NCI-H187 (cell line): ENCODE data around the gene MED15.
"Not testable (repeated sequence)": the region's sequence is repeated elsewhere in the genome, so short reads cannot be mapped to it uniquely, and the experiment has no call there.

Experiments used
- DNase-seq, 2 experiments: peaks; one replicate each; lab custom pipeline; 2025; lab: John Stamatoyannopoulos, UW

MED15 gene

GRCh38 chr22:20531404-20532201 lies 24.2 kb downstream of the MED15 start:
- DNase-seq = peak in 1 of 2 experiments; percentile 18

- DNase-seq = no peak
These were observed 25.0 kb downstream of the MED15 start for GRCh38 chr22:20532256-20532993.

- no peak for DNase-seq
These were observed 25.9 kb downstream of the MED15 start for GRCh38 chr22:20533095-20533878.

GRCh38 chr22:20533879-20534265 lies 26.5 kb downstream of the MED15 start:
- no peak for DNase-seq

GRCh38 chr22:20536590-20537324 lies 29.3 kb downstream of the MED15 start:
- no peak for DNase-seq

GRCh38 chr22:20537325-20537756 lies 29.9 kb downstream of the MED15 start:
- DNase-seq = no peak

- DNase-seq = no peak
These were observed 30.6 kb downstream of the MED15 start for GRCh38 chr22:20537983-20538382.

- DNase-seq = not testable (repeated sequence)
These were observed 31.5 kb downstream of the MED15 start for GRCh38 chr22:20538875-20539274.

- DNase-seq = no peak
These were observed 34.6 kb downstream of the MED15 start for GRCh38 chr22:20542055-20542454.

GRCh38 chr22:20542736-20543135 lies 35.3 kb downstream of the MED15 start:
- no peak for DNase-seq

GRCh38 chr22:20545318-20545634 lies 37.9 kb downstream of the MED15 start:
- DNase-seq = not testable (repeated sequence)

GRCh38 chr22:20545681-20546521 lies 38.5 kb downstream of the MED15 start:
- no peak for DNase-seq

- no peak for DNase-seq
These were observed 39.1 kb downstream of the MED15 start for GRCh38 chr22:20546541-20546950.

GRCh38 chr22:20547029-20547428 lies 39.6 kb downstream of the MED15 start:
- DNase-seq = no peak

GRCh38 chr22:20548806-20549205 lies 41.4 kb downstream of the MED15 start:
- no peak for DNase-seq

- DNase-seq = no peak
These were observed 41.9 kb downstream of the MED15 start for GRCh38 chr22:20549232-20549841.

GRCh38 chr22:20550057-20550817 lies 42.8 kb downstream of the MED15 start:
- no peak for DNase-seq

GRCh38 chr22:20550851-20551744 lies 43.7 kb downstream of the MED15 start:
- DNase-seq = no peak
